GM12878 (cell line): ENCODE measurements around the gene SUPT3H. TPM values are rescaled to one million over a fixed set of nuclear protein-coding genes. Genes with fewer than 3 reads are reported as not detected.

Source experiments
- CBX5 ChIP-seq: sonication (generic); IDR thresholded peaks from 2 replicates; pipeline ENCODE4 v1.6.1; 2016; ENCODE audit warnings: low read depth, moderate library complexity, mild to moderate bottlenecking, inconsistent platforms
- EP300 ChIP-seq, 2 experiments: fragments of 150-350 bp in 1 of 2; IDR thresholded peaks; 2 replicates each; pipeline ENCODE4 v1.6.1; 2011 to 2012; ENCODE audit warnings: low read depth in 2 of 2, low read length in 2 of 2, borderline replicate concordance in 1 of 2, improper control_type of control experiment in 1 of 2, inconsistent platforms in 1 of 2; ENCODE audit not compliant: control insufficient read depth in 1 of 2
- ESRRA ChIP-seq: IDR thresholded peaks from 2 replicates; pipeline ENCODE4 v1.6.1; 2012; ENCODE audit warnings: mild to moderate bottlenecking, low read length, improper control_type of control experiment
- HDAC2 ChIP-seq: fragments of 200-600 bp; sonication (generic); IDR thresholded peaks from 2 replicates; pipeline ENCODE4 v1.6.1; 2017
- IKZF1 ChIP-seq: fragments of 450-650 bp; conservative IDR thresholded peaks from 2 replicates; pipeline ENCODE4 v1.6.1; 2017; ENCODE audit warnings: antibody characterized with exemption, mild to moderate bottlenecking
- MTA2 ChIP-seq: fragments of 450-650 bp; IDR thresholded peaks from 2 replicates; pipeline ENCODE4 v1.6.1; 2016; ENCODE audit warnings: low read depth, mild to moderate bottlenecking, moderate library complexity
- MYB ChIP-seq: fragments of 150-350 bp; IDR thresholded peaks from 2 replicates; pipeline ENCODE4 v1.6.1; 2014; ENCODE audit warnings: mild to moderate bottlenecking, low read depth, low read length, borderline replicate concordance
- NR2C2 ChIP-seq: IDR thresholded peaks from 2 replicates; pipeline ENCODE4 v1.6.1; 2011; ENCODE audit warnings: borderline replicate concordance, low read depth; ENCODE audit not compliant: control insufficient read depth, insufficient read length
- RFX5 ChIP-seq: IDR thresholded peaks from 2 replicates; pipeline ENCODE4 v1.6.1; 2011; ENCODE audit warnings: low read depth, low read length, improper control_type of control experiment
- RUNX3 ChIP-seq: IDR thresholded peaks from 2 replicates; pipeline ENCODE4 v1.6.1; 2012; ENCODE audit warnings: low read length, inconsistent platforms
- SMARCA5 ChIP-seq: fragments of 450-650 bp; IDR thresholded peaks from 2 replicates; pipeline ENCODE4 v1.6.1; 2017; ENCODE audit warnings: mild to moderate bottlenecking
- SRF ChIP-seq, 2 experiments: IDR thresholded peaks; 2 replicates each; pipeline ENCODE4 v1.6.1; 2011; ENCODE audit warnings: low read depth in 2 of 2, low read length in 2 of 2, mild to moderate bottlenecking in 1 of 2, moderate library complexity in 1 of 2
- ZNF274 ChIP-seq: IDR thresholded peaks from one replicate; pipeline ENCODE4 v1.8.0; 2011; ENCODE audit not compliant: insufficient read length, insufficient read depth
- polyA plus RNA-seq, 11 experiments: library from polyadenylated mRNA; depleted of rRNA in 4 of 11; unstranded in 6 of 11; stranded (reverse) in 5 of 11; fragments of >200 nt; fragmentation: Nextera tagmentation in 4 of 11; fragmentation: Illumina TruSeq in 1 of 11; extraction: Ambion mirVana in 4 of 11; extraction: Trizol in 1 of 11; gene quantifications; 1 replicate in 1 of 11; 2 replicates in 10 of 11; pipeline versions ENCODE4 v1.2.1 to v1.2.3, GENCODE V29; 2011 to 2016; ENCODE audit warnings: inconsistent platforms in 2 of 11, missing spikeins in 2 of 11, low read depth in 1 of 11
- total RNA-seq, 4 experiments: library from RNA; depleted of rRNA in 3 of 4; stranded (reverse); fragments of >200 nt in 3 of 4; fragmentation: Illumina TruSeq in 1 of 4; extraction: Trizol in 1 of 4; gene quantifications; 2 replicates each; pipeline versions ENCODE4 v1.2.1 to v1.2.3, GENCODE V29; 2013 to 2021
- TF ChIP-seq, protein P1 (sequence below): fragments of 450-650 bp; IDR thresholded peaks from 2 replicates; pipeline ENCODE4 v1.6.1; 2016; ENCODE audit warnings: mild to moderate bottlenecking
- TF ChIP-seq, protein P2 (sequence below): fragments of 450-650 bp; IDR thresholded peaks from 2 replicates; pipeline ENCODE4 v1.6.1; 2018; ENCODE audit warnings: borderline replicate concordance, mild to moderate bottlenecking; ENCODE audit not compliant: partially characterized antibody
- TF ChIP-seq, protein P3 (sequence below): fragments of 450-650 bp; IDR thresholded peaks from 2 replicates; pipeline ENCODE4 v1.6.1; 2016; ENCODE audit warnings: mild to moderate bottlenecking, moderate library complexity, borderline replicate concordance
- TF ChIP-seq, protein P4 (sequence below): fragments of 450-650 bp; IDR thresholded peaks from 2 replicates; pipeline ENCODE4 v1.6.1; 2017; ENCODE audit warnings: mild to moderate bottlenecking
- TF ChIP-seq, protein P5 (sequence below): IDR thresholded peaks from 2 replicates; pipeline ENCODE4 v1.6.1; 2012; ENCODE audit warnings: low read depth, low read length, improper control_type of control experiment
- TF ChIP-seq, protein P6 (sequence below): IDR thresholded peaks from 2 replicates; pipeline ENCODE4 v1.6.1; 2012; ENCODE audit warnings: low read length, inconsistent platforms

SUPT3H gene
- total and polyA plus RNA-seq, 10 of the 15 experiments (the other 5 are each of a cell fraction or from before 2014, with no cell fraction given): 0.51 to 3.7 (median 2.0) TPM

DNA sequence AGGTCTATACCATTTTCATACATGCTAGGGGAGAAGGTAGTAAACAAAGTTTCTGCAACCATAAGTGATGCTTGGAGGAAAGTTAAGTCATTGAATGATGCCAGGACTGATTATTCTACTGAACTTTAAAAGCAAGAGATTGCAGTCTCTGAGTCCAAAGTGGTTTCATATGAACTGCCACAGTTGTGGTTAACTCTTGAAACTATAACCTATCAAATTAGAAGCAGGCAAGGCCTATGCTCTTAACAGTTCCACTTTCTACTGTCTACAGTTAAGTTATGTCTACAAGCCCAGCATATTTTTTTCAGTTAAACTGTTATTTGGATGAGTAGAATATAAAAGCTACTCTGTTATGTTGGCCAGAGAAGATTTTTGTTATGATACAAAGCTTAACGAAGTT, 376.1 kb downstream of the SUPT3H start (continued):
- TF ChIP-seq, protein P1, sequence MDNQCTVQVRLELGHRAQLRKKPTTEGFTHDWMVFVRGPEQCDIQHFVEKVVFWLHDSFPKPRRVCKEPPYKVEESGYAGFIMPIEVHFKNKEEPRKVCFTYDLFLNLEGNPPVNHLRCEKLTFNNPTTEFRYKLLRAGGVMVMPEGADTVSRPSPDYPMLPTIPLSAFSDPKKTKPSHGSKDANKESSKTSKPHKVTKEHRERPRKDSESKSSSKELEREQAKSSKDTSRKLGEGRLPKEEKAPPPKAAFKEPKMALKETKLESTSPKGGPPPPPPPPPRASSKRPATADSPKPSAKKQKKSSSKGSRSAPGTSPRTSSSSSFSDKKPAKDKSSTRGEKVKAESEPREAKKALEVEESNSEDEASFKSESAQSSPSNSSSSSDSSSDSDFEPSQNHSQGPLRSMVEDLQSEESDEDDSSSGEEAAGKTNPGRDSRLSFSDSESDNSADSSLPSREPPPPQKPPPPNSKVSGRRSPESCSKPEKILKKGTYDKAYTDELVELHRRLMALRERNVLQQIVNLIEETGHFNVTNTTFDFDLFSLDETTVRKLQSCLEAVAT: no peak
- no peak for TF ChIP-seq ZNF274
- no peak for TF ChIP-seq IKZF1
- TF ChIP-seq NR2C2: no peak
- TF ChIP-seq, protein P2, sequence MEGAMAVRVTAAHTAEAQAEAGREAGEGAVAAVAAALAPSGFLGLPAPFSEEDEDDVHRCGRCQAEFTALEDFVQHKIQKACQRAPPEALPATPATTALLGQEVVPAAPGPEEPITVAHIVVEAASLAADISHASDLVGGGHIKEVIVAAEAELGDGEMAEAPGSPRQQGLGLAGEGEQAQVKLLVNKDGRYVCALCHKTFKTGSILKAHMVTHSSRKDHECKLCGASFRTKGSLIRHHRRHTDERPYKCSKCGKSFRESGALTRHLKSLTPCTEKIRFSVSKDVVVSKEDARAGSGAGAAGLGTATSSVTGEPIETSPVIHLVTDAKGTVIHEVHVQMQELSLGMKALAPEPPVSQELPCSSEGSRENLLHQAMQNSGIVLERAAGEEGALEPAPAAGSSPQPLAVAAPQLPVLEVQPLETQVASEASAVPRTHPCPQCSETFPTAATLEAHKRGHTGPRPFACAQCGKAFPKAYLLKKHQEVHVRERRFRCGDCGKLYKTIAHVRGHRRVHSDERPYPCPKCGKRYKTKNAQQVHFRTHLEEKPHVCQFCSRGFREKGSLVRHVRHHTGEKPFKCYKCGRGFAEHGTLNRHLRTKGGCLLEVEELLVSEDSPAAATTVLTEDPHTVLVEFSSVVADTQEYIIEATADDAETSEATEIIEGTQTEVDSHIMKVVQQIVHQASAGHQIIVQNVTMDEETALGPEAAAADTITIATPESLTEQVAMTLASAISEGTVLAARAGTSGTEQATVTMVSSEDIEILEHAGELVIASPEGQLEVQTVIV: no peak
- TF ChIP-seq EP300 (IDR thresholded peaks at IDR 0.05; ENCODE audit: borderline replicate concordance in 1 of 2, control insufficient read depth in 1 of 2, low read depth in 2 of 2, low read length in 2 of 2): no peak
- TF ChIP-seq MTA2: no peak
- no peak for TF ChIP-seq ESRRA
- no peak for TF ChIP-seq CBX5
- TF ChIP-seq, protein P3, sequence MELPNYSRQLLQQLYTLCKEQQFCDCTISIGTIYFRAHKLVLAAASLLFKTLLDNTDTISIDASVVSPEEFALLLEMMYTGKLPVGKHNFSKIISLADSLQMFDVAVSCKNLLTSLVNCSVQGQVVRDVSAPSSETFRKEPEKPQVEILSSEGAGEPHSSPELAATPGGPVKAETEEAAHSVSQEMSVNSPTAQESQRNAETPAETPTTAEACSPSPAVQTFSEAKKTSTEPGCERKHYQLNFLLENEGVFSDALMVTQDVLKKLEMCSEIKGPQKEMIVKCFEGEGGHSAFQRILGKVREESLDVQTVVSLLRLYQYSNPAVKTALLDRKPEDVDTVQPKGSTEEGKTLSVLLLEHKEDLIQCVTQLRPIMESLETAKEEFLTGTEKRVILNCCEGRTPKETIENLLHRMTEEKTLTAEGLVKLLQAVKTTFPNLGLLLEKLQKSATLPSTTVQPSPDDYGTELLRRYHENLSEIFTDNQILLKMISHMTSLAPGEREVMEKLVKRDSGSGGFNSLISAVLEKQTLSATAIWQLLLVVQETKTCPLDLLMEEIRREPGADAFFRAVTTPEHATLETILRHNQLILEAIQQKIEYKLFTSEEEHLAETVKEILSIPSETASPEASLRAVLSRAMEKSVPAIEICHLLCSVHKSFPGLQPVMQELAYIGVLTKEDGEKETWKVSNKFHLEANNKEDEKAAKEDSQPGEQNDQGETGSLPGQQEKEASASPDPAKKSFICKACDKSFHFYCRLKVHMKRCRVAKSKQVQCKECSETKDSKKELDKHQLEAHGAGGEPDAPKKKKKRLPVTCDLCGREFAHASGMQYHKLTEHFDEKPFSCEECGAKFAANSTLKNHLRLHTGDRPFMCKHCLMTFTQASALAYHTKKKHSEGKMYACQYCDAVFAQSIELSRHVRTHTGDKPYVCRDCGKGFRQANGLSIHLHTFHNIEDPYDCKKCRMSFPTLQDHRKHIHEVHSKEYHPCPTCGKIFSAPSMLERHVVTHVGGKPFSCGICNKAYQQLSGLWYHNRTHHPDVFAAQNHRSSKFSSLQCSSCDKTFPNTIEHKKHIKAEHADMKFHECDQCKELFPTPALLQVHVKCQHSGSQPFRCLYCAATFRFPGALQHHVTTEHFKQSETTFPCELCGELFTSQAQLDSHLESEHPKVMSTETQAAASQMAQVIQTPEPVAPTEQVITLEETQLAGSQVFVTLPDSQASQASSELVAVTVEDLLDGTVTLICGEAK: no peak
- no peak for TF ChIP-seq HDAC2
- TF ChIP-seq RFX5: no peak
- TF ChIP-seq SMARCA5: peak; percentile 81
- TF ChIP-seq, protein P4, sequence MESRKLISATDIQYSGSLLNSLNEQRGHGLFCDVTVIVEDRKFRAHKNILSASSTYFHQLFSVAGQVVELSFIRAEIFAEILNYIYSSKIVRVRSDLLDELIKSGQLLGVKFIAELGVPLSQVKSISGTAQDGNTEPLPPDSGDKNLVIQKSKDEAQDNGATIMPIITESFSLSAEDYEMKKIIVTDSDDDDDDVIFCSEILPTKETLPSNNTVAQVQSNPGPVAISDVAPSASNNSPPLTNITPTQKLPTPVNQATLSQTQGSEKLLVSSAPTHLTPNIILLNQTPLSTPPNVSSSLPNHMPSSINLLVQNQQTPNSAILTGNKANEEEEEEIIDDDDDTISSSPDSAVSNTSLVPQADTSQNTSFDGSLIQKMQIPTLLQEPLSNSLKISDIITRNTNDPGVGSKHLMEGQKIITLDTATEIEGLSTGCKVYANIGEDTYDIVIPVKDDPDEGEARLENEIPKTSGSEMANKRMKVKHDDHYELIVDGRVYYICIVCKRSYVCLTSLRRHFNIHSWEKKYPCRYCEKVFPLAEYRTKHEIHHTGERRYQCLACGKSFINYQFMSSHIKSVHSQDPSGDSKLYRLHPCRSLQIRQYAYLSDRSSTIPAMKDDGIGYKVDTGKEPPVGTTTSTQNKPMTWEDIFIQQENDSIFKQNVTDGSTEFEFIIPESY: no peak
- peak; percentile 90 for TF ChIP-seq RUNX3
- TF ChIP-seq, protein P5, sequence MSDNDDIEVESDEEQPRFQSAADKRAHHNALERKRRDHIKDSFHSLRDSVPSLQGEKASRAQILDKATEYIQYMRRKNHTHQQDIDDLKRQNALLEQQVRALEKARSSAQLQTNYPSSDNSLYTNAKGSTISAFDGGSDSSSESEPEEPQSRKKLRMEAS: no peak
- TF ChIP-seq, protein P6, sequence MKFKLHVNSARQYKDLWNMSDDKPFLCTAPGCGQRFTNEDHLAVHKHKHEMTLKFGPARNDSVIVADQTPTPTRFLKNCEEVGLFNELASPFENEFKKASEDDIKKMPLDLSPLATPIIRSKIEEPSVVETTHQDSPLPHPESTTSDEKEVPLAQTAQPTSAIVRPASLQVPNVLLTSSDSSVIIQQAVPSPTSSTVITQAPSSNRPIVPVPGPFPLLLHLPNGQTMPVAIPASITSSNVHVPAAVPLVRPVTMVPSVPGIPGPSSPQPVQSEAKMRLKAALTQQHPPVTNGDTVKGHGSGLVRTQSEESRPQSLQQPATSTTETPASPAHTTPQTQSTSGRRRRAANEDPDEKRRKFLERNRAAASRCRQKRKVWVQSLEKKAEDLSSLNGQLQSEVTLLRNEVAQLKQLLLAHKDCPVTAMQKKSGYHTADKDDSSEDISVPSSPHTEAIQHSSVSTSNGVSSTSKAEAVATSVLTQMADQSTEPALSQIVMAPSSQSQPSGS: no peak
- no peak for TF ChIP-seq MYB
- no peak for TF ChIP-seq SRF (IDR thresholded peaks at IDR 0.05; ENCODE audit: low read depth in 2 of 2, low read length in 2 of 2)
